ENCODE measurements around the gene OPCML.

DNA sequence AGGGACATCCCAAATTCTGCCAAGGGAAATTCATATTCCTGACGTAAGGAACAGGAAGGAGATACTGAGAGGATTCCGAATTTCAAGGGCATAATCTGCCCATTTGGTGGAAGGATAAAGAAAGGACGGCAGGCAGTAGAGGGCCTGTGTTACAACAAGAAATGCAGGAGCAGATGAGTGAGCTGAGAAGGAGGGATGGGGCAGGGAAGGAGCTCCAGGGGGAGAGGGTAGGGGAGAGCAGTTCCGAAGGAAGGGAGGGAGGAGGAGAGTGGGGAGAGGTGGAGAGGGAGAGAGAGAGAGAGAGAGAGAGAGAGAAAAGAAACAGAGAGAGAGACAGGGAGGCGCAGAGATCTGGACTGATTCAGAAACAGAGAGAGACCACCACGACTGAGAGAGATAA is 843 bp downstream of the OPCML start:
- TF ChIP-seq, protein P1, sequence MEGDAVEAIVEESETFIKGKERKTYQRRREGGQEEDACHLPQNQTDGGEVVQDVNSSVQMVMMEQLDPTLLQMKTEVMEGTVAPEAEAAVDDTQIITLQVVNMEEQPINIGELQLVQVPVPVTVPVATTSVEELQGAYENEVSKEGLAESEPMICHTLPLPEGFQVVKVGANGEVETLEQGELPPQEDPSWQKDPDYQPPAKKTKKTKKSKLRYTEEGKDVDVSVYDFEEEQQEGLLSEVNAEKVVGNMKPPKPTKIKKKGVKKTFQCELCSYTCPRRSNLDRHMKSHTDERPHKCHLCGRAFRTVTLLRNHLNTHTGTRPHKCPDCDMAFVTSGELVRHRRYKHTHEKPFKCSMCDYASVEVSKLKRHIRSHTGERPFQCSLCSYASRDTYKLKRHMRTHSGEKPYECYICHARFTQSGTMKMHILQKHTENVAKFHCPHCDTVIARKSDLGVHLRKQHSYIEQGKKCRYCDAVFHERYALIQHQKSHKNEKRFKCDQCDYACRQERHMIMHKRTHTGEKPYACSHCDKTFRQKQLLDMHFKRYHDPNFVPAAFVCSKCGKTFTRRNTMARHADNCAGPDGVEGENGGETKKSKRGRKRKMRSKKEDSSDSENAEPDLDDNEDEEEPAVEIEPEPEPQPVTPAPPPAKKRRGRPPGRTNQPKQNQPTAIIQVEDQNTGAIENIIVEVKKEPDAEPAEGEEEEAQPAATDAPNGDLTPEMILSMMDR (IDR thresholded peaks at IDR 0.05) = no peak
- no peak for TF ChIP-seq ZFX (IDR thresholded peaks at IDR 0.05; ENCODE audit: borderline replicate concordance)
